ENCODE data around the gene ATG7. TPM values are rescaled to one million over a fixed set of nuclear protein-coding genes. Genes with fewer than 3 reads are reported as not detected.

The ATG7 gene
- total RNA-seq, 1 experiment from 2014 or later = 29.3 TPM

GRCh38 chr3:11589706-11590105 lies 317.5 kb downstream of the ATG7 start:
- BruUV-seq (replicated peaks) = no TSS peak
- CTCF ChIA-PET = no interaction called here
- Histone ChIP-seq H4K20me1 (ENCODE audit: insufficient read depth) (no peaks in the 10 kb centered on the region), H2AFZ (ENCODE audit: low read depth, low read length, poor library complexity, severe bottlenecking) (no peak overlapping the region), H3K4me2 (ENCODE audit: low read length) (no peak overlapping the region), H3K9me3 (ENCODE audit: control insufficient read depth in 1 of 2, insufficient read depth in 1 of 2, low read depth in 1 of 2, low read length in 2 of 2) (no peaks in the 10 kb centered on the region), H3K4me3 (replicated peaks in 1 of 2; ENCODE audit: low read depth in 1 of 2, low read length in 2 of 2) (no peak overlapping the region), H3K9ac (ENCODE audit: low read length) (no peak overlapping the region), H3K79me2 (ENCODE audit: insufficient read depth, low read length) (peaks cover 35% of the 10 kb centered on the region), H3K27me3 (ENCODE audit: insufficient read depth, low read length) (no peaks in the 10 kb centered on the region), H3K4me1 (ENCODE audit: control insufficient read depth in 1 of 2, insufficient read depth in 2 of 2, low read length in 2 of 2) (peaks cover 14 to 29% of the 10 kb centered on the region in 2 experiments), H3K9me2 (ENCODE audit: insufficient read depth) (no peaks in the 10 kb centered on the region), H3K27ac (ENCODE audit: low read depth, low read length) (no peak overlapping the region), H3K36me3 (ENCODE audit: control insufficient read depth in 1 of 2, insufficient read depth in 2 of 2, low read length in 2 of 2) (no peaks in the 10 kb centered on the region)
- POLR2A ChIA-PET = no interaction called here
- intact Hi-C loops (cut with micrococcal nuclease) = no loop called here
- RAD21 ChIA-PET (ENCODE audit: low non-redundant PET in 1 of 2, low total read pairs in 2 of 2, uncharacterized antibody in 2 of 2, unreplicated experiment in 2 of 2) = no interaction called here
- ATAC-seq = no peak
- no peak for DNase-seq (ENCODE audit: low read depth, low spot score)
- no peak for TF ChIP-seq POLR2AphosphoS5 (IDR thresholded peaks at IDR 0.05; ENCODE audit: low read depth, low read length)
- TF ChIP-seq SRF (IDR thresholded peaks at IDR 0.05; ENCODE audit: low read depth) = no peak
- TF ChIP-seq CBX3 (IDR thresholded peaks at IDR 0.05; ENCODE audit: low read depth) = no peak
- TF ChIP-seq, protein P1, sequence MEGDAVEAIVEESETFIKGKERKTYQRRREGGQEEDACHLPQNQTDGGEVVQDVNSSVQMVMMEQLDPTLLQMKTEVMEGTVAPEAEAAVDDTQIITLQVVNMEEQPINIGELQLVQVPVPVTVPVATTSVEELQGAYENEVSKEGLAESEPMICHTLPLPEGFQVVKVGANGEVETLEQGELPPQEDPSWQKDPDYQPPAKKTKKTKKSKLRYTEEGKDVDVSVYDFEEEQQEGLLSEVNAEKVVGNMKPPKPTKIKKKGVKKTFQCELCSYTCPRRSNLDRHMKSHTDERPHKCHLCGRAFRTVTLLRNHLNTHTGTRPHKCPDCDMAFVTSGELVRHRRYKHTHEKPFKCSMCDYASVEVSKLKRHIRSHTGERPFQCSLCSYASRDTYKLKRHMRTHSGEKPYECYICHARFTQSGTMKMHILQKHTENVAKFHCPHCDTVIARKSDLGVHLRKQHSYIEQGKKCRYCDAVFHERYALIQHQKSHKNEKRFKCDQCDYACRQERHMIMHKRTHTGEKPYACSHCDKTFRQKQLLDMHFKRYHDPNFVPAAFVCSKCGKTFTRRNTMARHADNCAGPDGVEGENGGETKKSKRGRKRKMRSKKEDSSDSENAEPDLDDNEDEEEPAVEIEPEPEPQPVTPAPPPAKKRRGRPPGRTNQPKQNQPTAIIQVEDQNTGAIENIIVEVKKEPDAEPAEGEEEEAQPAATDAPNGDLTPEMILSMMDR (IDR thresholded peaks at IDR 0.05 in 2 of 3, conservative IDR thresholded peaks at IDR 0.05 in 1 of 3; ENCODE audit: borderline replicate concordance in 1 of 3, insufficient read depth in 1 of 3, low read depth in 2 of 3, low read length in 2 of 3) = no peak
- TF ChIP-seq ELF1 (IDR thresholded peaks at IDR 0.05; ENCODE audit: borderline replicate concordance, low read depth) = no peak
- no peak for TF ChIP-seq YY1 (IDR thresholded peaks at IDR 0.05; ENCODE audit: extremely low read depth, insufficient replicate concordance, low read depth, low read length)
- no peak for TF ChIP-seq CEBPB (IDR thresholded peaks at IDR 0.05; ENCODE audit: low read depth)
- no peak for TF ChIP-seq REST (IDR thresholded peaks at IDR 0.05; ENCODE audit: low read depth)
- TF ChIP-seq ZNF274 (IDR thresholded peaks at IDR 0.05; ENCODE audit: low read depth, low read length) = no peak
- no peak for TF ChIP-seq SIN3A (IDR thresholded peaks at IDR 0.05; ENCODE audit: low read depth)
- no peak for TF ChIP-seq ZFX (IDR thresholded peaks at IDR 0.05)

All from HCT116 (cell line).